GM13977 (cell line): ENCODE data around the gene NBAS.

Source experiments
- DNase-seq: peaks from one replicate; pipeline ENCODE4 v3.0.0; 2012; ENCODE audit warnings: low spot score
- in situ Hi-C: fragments of 300-500 bp; cut with MboI; formaldehyde crosslinking; loops from one replicate; pipeline ENCODE4 v1.12.0; 2022; ENCODE audit warnings: low sequenced_read_pairs, low pct_unique_long_range_greater_than_20kb, mixed read lengths, inconsistent platforms; ENCODE audit not compliant: unreplicated experiment
- TF ChIP-seq, protein P1 (sequence below): IDR thresholded peaks from 2 replicates; pipeline ENCODE4 v1.5.1; 2012; ENCODE audit warnings: mild to moderate bottlenecking, control low read depth; ENCODE audit not compliant: insufficient read depth; ENCODE audit errors: extremely low read depth, missing control alignments

NBAS gene

DNA sequence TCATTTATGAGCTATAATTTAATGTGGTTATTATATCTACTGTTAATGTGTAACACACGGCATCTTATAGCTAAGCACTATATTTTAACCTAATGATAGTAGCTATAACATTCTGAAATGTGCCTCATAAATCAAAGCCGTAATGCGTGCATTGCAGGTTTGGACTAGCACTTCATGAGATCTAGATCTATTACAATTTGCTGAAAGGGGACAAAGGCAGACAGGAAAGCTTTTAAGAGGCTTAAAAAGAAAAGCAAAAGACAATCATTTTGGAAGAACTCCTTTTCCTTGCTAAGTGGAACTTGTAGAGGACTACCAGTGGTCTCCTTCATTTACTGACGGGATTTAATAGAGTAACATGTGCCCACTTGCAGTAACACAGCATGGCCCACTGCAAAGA is 213.1 kb downstream of the NBAS start:
- in situ Hi-C loops = no loop called here
- TF ChIP-seq, protein P1, sequence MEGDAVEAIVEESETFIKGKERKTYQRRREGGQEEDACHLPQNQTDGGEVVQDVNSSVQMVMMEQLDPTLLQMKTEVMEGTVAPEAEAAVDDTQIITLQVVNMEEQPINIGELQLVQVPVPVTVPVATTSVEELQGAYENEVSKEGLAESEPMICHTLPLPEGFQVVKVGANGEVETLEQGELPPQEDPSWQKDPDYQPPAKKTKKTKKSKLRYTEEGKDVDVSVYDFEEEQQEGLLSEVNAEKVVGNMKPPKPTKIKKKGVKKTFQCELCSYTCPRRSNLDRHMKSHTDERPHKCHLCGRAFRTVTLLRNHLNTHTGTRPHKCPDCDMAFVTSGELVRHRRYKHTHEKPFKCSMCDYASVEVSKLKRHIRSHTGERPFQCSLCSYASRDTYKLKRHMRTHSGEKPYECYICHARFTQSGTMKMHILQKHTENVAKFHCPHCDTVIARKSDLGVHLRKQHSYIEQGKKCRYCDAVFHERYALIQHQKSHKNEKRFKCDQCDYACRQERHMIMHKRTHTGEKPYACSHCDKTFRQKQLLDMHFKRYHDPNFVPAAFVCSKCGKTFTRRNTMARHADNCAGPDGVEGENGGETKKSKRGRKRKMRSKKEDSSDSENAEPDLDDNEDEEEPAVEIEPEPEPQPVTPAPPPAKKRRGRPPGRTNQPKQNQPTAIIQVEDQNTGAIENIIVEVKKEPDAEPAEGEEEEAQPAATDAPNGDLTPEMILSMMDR = no peak
- DNase-seq = no peak

DNA sequence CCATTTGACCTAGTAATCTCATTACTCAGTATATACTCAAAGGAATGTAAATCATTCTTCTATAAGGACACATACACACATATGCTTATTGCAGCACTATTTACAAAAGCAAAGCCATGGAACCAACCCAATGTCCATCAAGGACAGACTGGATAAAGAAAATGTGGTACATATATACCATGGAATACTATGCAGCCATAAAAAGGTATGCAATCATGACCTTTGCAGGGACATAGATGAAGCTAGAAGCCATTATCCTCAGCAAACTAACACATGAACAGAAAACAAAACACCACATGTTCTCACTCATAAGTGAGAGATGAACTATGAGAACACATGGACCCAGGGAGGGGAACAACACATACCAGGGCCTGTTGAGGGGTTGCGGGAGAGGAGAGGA is 214.5 kb downstream of the NBAS start:
- no peak for DNase-seq
- in situ Hi-C loops = no loop called here
- TF ChIP-seq, protein P1 = no peak

DNA sequence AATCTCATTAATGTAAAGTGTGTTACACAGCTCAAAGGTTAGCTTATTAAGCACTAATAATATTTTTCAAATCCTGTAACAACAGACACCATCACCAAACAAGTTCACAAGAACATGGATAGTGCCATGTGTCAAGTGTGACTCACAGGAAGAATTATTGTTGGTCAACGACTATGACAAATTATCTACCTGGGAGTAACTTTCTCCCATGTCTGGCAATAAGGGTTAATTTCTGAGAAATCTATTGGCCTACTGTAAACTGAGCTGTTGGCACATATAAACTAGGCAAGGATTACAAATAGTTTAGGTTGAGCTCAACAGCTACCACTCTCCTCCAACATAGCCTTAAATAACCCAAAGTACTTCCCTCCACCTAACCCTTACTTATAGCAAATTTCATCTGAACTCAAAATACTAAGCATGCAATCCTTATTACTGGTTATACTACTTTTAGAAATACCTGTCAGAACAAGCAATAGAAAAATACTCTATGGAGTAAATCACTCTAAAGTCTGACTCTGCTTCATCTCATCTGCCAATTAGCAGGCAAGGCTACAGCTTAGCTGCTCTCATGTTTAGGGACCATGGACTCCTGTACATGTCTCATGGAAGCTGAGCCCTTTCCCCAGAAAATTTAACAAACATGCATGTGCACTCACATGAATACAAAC is 223.0 kb downstream of the NBAS start:
- in situ Hi-C loops = no loop called here
- TF ChIP-seq, protein P1 = no peak
- DNase-seq = no peak

DNA sequence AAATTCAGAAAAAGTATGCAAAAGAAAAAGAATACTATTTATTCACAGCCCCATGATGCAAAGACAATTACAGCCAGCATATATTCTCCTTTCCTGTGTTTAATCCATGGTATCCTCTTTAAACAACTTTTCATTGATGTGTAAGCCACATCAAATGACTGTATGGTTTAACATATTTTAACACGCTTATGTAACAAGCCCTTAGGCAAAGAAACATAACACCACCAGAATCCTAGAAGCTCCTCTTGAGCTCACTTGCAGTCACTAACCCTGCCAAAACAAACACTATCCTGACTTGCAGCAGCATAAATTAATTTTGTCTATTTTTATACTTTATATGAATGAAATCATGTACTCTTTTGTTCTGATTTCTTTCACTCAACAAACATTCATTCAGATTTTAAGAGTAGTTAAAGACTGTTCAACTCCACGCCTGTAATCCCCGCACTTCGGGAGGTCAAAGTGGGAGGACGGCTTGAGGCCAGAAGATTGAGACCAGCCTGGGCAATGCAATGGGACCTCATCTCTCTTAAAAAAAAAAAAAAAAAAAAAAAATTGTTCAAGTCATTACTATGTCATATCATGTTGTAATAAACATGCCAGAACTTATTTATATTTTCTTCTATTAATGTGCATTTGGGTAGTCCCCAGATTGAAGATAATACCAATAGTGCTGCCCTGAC is 226.3 kb downstream of the NBAS start:
- in situ Hi-C loops = no loop called here
- TF ChIP-seq, protein P1 = no peak
- DNase-seq = no peak

DNA sequence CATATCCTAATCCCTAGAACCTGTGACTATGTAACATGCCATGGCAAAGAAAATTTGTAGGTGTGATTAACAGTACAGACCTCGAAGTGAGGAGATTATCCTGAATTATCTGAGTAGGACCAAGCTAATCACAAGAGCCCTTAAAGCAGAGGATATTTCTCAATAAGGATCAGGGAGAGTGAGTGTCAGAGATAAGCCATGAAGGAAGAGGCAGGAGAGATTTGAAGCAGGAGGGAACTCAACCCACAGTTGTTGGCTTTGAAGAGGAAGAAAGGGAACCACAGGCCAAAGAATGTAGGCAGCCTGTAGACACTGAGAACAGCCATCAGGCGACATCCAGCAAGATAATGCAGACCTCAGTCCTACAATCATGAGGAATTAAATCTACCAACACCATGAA is 229.3 kb downstream of the NBAS start:
- TF ChIP-seq, protein P1 = no peak
- DNase-seq = no peak
- in situ Hi-C loops = no loop called here

DNA sequence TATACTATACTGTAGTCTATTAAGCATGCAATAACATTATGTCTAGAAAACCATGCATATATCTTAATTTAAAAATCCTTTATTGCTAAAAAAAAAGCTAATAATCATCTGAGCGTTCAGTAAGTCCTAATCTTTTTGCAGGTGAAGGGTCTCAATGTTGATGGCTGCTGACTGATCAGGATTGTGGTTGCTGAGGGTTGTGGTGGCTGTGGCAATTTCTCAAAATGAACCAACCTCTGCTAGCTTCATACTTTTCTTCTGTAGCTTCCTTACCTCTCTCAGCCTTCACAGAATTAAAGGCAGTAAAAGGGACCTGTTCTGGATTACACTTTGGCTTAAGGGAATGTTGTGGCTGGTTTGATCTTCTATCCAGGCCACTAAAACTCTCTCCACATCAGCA is 235.8 kb downstream of the NBAS start:
- in situ Hi-C loops = no loop called here
- TF ChIP-seq, protein P1 = no peak
- DNase-seq = no peak
